ENCODE results near the gene FAM241A.

DNA sequence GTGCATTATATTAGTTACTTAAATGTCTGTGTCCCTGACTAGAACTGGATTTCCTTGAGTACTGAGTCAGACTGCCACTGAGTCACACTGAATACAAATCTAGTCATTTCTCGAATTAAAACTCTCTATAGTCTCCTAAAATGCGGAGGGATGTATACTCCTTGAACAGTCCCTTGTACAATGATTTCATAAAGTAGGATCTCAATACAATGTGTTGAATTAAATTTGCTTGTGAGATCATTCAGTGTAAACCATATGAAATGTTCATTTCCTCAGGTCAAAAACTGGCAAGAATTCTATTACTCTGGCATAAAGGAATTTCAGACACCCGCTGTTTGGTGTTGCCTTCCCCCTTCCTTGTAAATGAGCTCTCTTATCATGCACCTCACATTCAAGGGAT lies 17.5 kb upstream of the FAM241A start:
- no peak for TF ChIP-seq CTCF (IDR thresholded peaks at IDR 0.05; ENCODE audit: insufficient read depth, low read length, poor library complexity, severe bottlenecking)
- no peak for TF ChIP-seq EZH2phosphoT487 (conservative IDR thresholded peaks at IDR 0.05; ENCODE audit: low read length)
